Endothelial cell of umbilical vein (primary cell): ENCODE data around the gene RFFL. TPM values are rescaled to one million over a fixed set of nuclear protein-coding genes. Genes with fewer than 3 reads are reported as not detected.

Experiments used
- BruUV-seq: library from RNA; stranded (reverse); fragments of 400-500 nt; replicated peaks from 2 replicates; lab custom pipeline; 2021; lab: Mats Ljungman, UMichigan
- CTCF ChIA-PET: fragments of 300-600, 350-600 bp; sonication (Branson Sonifier 250); formaldehyde crosslinking; loops from one replicate; lab custom pipeline; 2021; ENCODE audit warnings: antibody characterized with exemption, inconsistent platforms; lab: Charles Lee
- POLR2A ChIA-PET: fragments of 300-600, 350-600 bp; sonication (Branson Sonifier 250); formaldehyde crosslinking; loops from one replicate; lab custom pipeline; 2021; ENCODE audit warnings: antibody characterized with exemption, inconsistent platforms; lab: Charles Lee
- DNase-seq: peaks from one replicate; pipeline ENCODE4 v3.0.0-alpha.2; 2011; ENCODE audit warnings: low read depth, low spot score
- FAIRE-seq: peaks from 2 replicates; lab custom pipeline; 2011; peaks lifted over from hg19 to GRCh38; lab: Jason Lieb, UNC
- H2AFZ ChIP-seq: 2 replicates; pipeline ENCODE4 v1.6.0; 2012; ENCODE audit warnings: low read depth, low read length, control low read depth, inconsistent platforms
- H3K27ac ChIP-seq: 2 replicates; pipeline ENCODE4 v1.5.1; 2011; ENCODE audit warnings: low read depth, mild to moderate bottlenecking, control low read depth, low read length, moderate library complexity; ENCODE audit not compliant: insufficient read depth
- H3K27me3 ChIP-seq, 2 experiments: 2 replicates each; pipeline versions ENCODE4 v1.6.0 to v1.6.1; 2011; ENCODE audit warnings: low read length in 2 of 2, mixed read lengths in 1 of 2; ENCODE audit not compliant: control insufficient read depth in 2 of 2, insufficient read depth in 2 of 2
- H3K36me3 ChIP-seq, 2 experiments: 2 replicates in 1 of 2; 3 replicates in 1 of 2; pipeline ENCODE4 v1.5.1; 2011; ENCODE audit warnings: low read length in 2 of 2, mild to moderate bottlenecking in 1 of 2, moderate library complexity in 1 of 2; ENCODE audit not compliant: control insufficient read depth in 2 of 2, insufficient read depth in 2 of 2; ENCODE audit errors: extremely low read depth in 1 of 2
- H3K4me1 ChIP-seq: 3 replicates; pipeline ENCODE4 v1.5.1; 2011; ENCODE audit warnings: mild to moderate bottlenecking, low read length; ENCODE audit not compliant: control insufficient read depth, insufficient read depth; ENCODE audit errors: extremely low read depth
- H3K4me2 ChIP-seq: 2 replicates; pipeline ENCODE4 v1.6.1; 2011; ENCODE audit warnings: low read length, control low read depth, mixed read lengths; ENCODE audit not compliant: insufficient read depth
- H3K4me3 ChIP-seq, 3 experiments: fragments of 200-600 bp in 1 of 3; sonication (generic), shearing (Covaris generic) in 1 of 3; replicated peaks in 1 of 3; 2 replicates each; pipeline ENCODE4 v1.5.1; 2011 to 2016; ENCODE audit warnings: control low read depth in 3 of 3, low read length in 3 of 3, mild to moderate bottlenecking in 2 of 3, inconsistent platforms in 1 of 3, low read depth in 1 of 3, moderate library complexity in 1 of 3; ENCODE audit not compliant: insufficient read depth in 1 of 3
- H3K79me2 ChIP-seq: 2 replicates; pipeline ENCODE4 v1.6.0; 2012; ENCODE audit warnings: low read length, inconsistent platforms; ENCODE audit not compliant: control insufficient read depth, insufficient read depth
- H3K9ac ChIP-seq: replicated peaks from 2 replicates; pipeline ENCODE3; 2011; ENCODE audit warnings: low read length, control low read depth; ENCODE audit not compliant: insufficient read depth; ENCODE audit errors: extremely low read depth
- H3K9me1 ChIP-seq: replicated peaks from 3 replicates; pipeline ENCODE4 v1.6.0; 2011; ENCODE audit warnings: mild to moderate bottlenecking, low read length; ENCODE audit not compliant: control insufficient read depth, insufficient read depth; ENCODE audit errors: extremely low read depth
- H3K9me3 ChIP-seq: replicated peaks from 2 replicates; pipeline ENCODE4 v1.5.1; 2012; ENCODE audit warnings: low read length, inconsistent platforms; ENCODE audit not compliant: control insufficient read depth, insufficient read depth
- H4K20me1 ChIP-seq: replicated peaks from 2 replicates; pipeline ENCODE3; 2011; ENCODE audit warnings: mild to moderate bottlenecking, low read length; ENCODE audit not compliant: control insufficient read depth, insufficient read depth; ENCODE audit errors: extremely low read depth
- EZH2 ChIP-seq: IDR thresholded peaks from 2 replicates; pipeline ENCODE4 v1.6.1; 2012; ENCODE audit warnings: borderline replicate concordance, low read depth, mild to moderate bottlenecking, moderate library complexity, low read length, inconsistent platforms; ENCODE audit not compliant: severe bottlenecking
- FOS ChIP-seq: IDR thresholded peaks from 2 replicates; pipeline ENCODE4 v1.6.1; 2011; ENCODE audit warnings: mild to moderate bottlenecking, low read length, moderate library complexity, borderline replicate concordance; ENCODE audit not compliant: insufficient read depth
- GATA2 ChIP-seq: IDR thresholded peaks from 2 replicates; pipeline ENCODE4 v1.7.0; 2011; ENCODE audit warnings: low read depth, mild to moderate bottlenecking, moderate library complexity, mixed read lengths, low read length; ENCODE audit not compliant: insufficient read length, insufficient read depth
- JUN ChIP-seq: IDR thresholded peaks from 2 replicates; pipeline ENCODE4 v1.6.1; 2011; ENCODE audit warnings: borderline replicate concordance, low read depth; ENCODE audit not compliant: insufficient read length, insufficient read depth
- MYC ChIP-seq: IDR thresholded peaks from one replicate; pipeline ENCODE4 v1.6.1; 2011; ENCODE audit warnings: mild to moderate bottlenecking, low read depth, low read length
- POLR2A ChIP-seq: IDR thresholded peaks from 2 replicates; pipeline ENCODE4 v1.6.1; 2012; ENCODE audit warnings: low read depth, mild to moderate bottlenecking, control low read depth, low read length
- POLR2AphosphoS5 ChIP-seq: IDR thresholded peaks from 2 replicates; pipeline ENCODE4 v1.6.1; 2012; ENCODE audit warnings: low read depth, mild to moderate bottlenecking, control low read depth, low read length, moderate library complexity; ENCODE audit not compliant: insufficient read depth
- dilution Hi-C: fragments of 300-500 bp; cut with MboI; formaldehyde crosslinking; loops from one replicate; pipeline ENCODE4 v1.15.0; 2019; ENCODE audit warnings: low sequenced_read_pairs; ENCODE audit not compliant: extremely low pct_ligation_motif_present
- intact Hi-C: fragments of 100-400 bp; cut with micrococcal nuclease; formaldehyde crosslinking; loops from one replicate; pipeline ENCODE4 v1.10.0; 2022
- polyA plus RNA-seq, 4 experiments: library from polyadenylated mRNA; depleted of rRNA in 3 of 4; stranded (reverse) in 3 of 4; unstranded in 1 of 4; fragments of >200 nt; gene quantifications; 2 replicates each; pipeline versions ENCODE4 v1.2.1 to v1.2.3, GENCODE V29; 2011 to 2012; ENCODE audit warnings: missing spikeins in 1 of 4
- total RNA-seq: library from RNA; stranded (reverse); gene quantifications from 2 replicates; pipeline ENCODE4 v1.2.3, GENCODE V29; 2021
- TF ChIP-seq, protein P1 (sequence below), 2 donors: IDR thresholded peaks; 1 replicate in 1 of 2; 2 replicates in 1 of 2; pipeline ENCODE4 v1.5.1; 2011; ENCODE audit warnings: low read length in 2 of 2, mild to moderate bottlenecking in 2 of 2, moderate library complexity in 2 of 2, control low read depth in 1 of 2, inconsistent platforms in 1 of 2, low read depth in 1 of 2; ENCODE audit not compliant: insufficient read depth in 1 of 2; ENCODE audit errors: extremely low read depth in 1 of 2
- TF ChIP-seq, protein P2 (sequence below): IDR thresholded peaks from 2 replicates; pipeline ENCODE4 v1.6.1; 2011; ENCODE audit not compliant: insufficient read depth, insufficient read length

Gene RFFL
- total and polyA plus RNA-seq, 2 donors (not counting 3 experiments of a cell fraction or from before 2014, with no cell fraction given): 7.0 to 14.1 TPM

GRCh38 chr17:35016369-35016768 lies 47.1 kb downstream of the RFFL start:
- TF ChIP-seq JUN: no peak
- no peak for TF ChIP-seq GATA2
- TF ChIP-seq FOS: no peak
- TF ChIP-seq, protein P1, sequence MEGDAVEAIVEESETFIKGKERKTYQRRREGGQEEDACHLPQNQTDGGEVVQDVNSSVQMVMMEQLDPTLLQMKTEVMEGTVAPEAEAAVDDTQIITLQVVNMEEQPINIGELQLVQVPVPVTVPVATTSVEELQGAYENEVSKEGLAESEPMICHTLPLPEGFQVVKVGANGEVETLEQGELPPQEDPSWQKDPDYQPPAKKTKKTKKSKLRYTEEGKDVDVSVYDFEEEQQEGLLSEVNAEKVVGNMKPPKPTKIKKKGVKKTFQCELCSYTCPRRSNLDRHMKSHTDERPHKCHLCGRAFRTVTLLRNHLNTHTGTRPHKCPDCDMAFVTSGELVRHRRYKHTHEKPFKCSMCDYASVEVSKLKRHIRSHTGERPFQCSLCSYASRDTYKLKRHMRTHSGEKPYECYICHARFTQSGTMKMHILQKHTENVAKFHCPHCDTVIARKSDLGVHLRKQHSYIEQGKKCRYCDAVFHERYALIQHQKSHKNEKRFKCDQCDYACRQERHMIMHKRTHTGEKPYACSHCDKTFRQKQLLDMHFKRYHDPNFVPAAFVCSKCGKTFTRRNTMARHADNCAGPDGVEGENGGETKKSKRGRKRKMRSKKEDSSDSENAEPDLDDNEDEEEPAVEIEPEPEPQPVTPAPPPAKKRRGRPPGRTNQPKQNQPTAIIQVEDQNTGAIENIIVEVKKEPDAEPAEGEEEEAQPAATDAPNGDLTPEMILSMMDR (IDR thresholded peaks at IDR 0.05; ENCODE audit: extremely low read depth in 1 of 2, insufficient read depth in 1 of 2, low read depth in 1 of 2, low read length in 2 of 2): no peak
- no peak for TF ChIP-seq POLR2A
- TF ChIP-seq POLR2AphosphoS5: no peak
- no peak for TF ChIP-seq MYC
- TF ChIP-seq, protein P2, sequence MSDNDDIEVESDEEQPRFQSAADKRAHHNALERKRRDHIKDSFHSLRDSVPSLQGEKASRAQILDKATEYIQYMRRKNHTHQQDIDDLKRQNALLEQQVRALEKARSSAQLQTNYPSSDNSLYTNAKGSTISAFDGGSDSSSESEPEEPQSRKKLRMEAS: no peak
- TF ChIP-seq EZH2: no peak
- CTCF ChIA-PET: interaction anchor here (1.4 kb wide), 1 partner anchor 73 kb away, joined by 5 read pairs; no protein-coding TSS in a partner anchor
- no peak for FAIRE-seq
- dilution Hi-C loops: no loop called here
- no TSS peak for BruUV-seq
- H3K27me3 ChIP-seq: no peaks in the 10 kb centered on the region
- DNase-seq: no peak
- H3K9me1 ChIP-seq: no peaks in the 10 kb centered on the region
- no peak overlapping the region for H3K4me2 ChIP-seq
- H4K20me1 ChIP-seq: no peaks in the 10 kb centered on the region
- no peak overlapping the region for H3K4me3 ChIP-seq
- no peak overlapping the region for H3K9ac ChIP-seq
- intact Hi-C loops: no loop called here
- peaks cover 2 to 8% of the 10 kb centered on the region in 2 experiments for H3K36me3 ChIP-seq
- no peaks in the 10 kb centered on the region for H3K9me3 ChIP-seq
- H3K79me2 ChIP-seq: no peaks in the 10 kb centered on the region
- POLR2A ChIA-PET: no interaction called here
- H2AFZ ChIP-seq: no peak overlapping the region
- no peak overlapping the region for H3K27ac ChIP-seq
- peaks cover 3% of the 10 kb centered on the region for H3K4me1 ChIP-seq
